Thoracic aorta (tissue), 2 donors: ENCODE results near the gene PARD6A. TPM values are rescaled to one million over a fixed set of nuclear protein-coding genes. Genes with fewer than 3 reads are reported as not detected.

ENCODE experiments used
- ATAC-seq: fragments of 150-250 bp; one replicate; pipeline ENCODE4 v1.8.0; 2017; ENCODE audit warnings: low read depth; ENCODE audit not compliant: insufficient number of reproducible peaks, low FRiP score
- DNase-seq: peaks from one replicate; pipeline ENCODE4 v3.0.0-alpha.2; 2020; ENCODE audit warnings: low spot score
- H3K27ac ChIP-seq, 2 donors: fragments of 200-600 bp; sonication (generic); 1 replicate in 1 of 2; 2 replicates in 1 of 2; pipeline ENCODE4 v1.5.1; 2016; ENCODE audit warnings: mild to moderate bottlenecking in 2 of 2, moderate library complexity in 2 of 2
- H3K27me3 ChIP-seq: fragments of 200-600 bp; sonication (generic); replicated peaks from 2 replicates; pipeline ENCODE4 v1.6.0; 2016; ENCODE audit warnings: mild to moderate bottlenecking; ENCODE audit not compliant: insufficient read depth
- H3K36me3 ChIP-seq: fragments of 200-600 bp; sonication (generic); one replicate; pipeline ENCODE4 v1.5.1; 2016
- H3K4me1 ChIP-seq, 2 donors: fragments of 200-600 bp; sonication (generic); 1 replicate in 1 of 2; 2 replicates in 1 of 2; pipeline versions ENCODE4 v1.5.1 to v1.6.0; 2016; ENCODE audit warnings: low read depth in 2 of 2, mild to moderate bottlenecking in 1 of 2; ENCODE audit not compliant: control insufficient read depth in 1 of 2
- H3K4me3 ChIP-seq: fragments of 200-600 bp; sonication (generic); 2 replicates; pipeline ENCODE4 v1.5.1; 2016; ENCODE audit warnings: mild to moderate bottlenecking
- H3K9me3 ChIP-seq: fragments of 200-600 bp; sonication (generic); 2 replicates; pipeline ENCODE4 v1.5.1; 2016
- CTCF ChIP-seq: fragments of 200-600 bp; sonication (generic); IDR thresholded peaks from one replicate; pipeline ENCODE4 v1.5.1; 2019; ENCODE audit warnings: antibody characterized with exemption
- total RNA-seq, 2 donors: library from RNA; depleted of rRNA; stranded (reverse); fragments of >200 nt; gene quantifications; one replicate each; pipeline versions ENCODE4 v1.1.0 to v1.2.3, GENCODE V29; 2016

PARD6A gene
- total RNA-seq, 2 donors from 2014 or later, result 5.7 to 10.7 TPM

GRCh38 chr16:67701420-67701819 is 40.7 kb downstream of the PARD6A start:
- H3K27me3 ChIP-seq, result no peaks in the 10 kb centered on the region
- no peaks in the 10 kb centered on the region for H3K9me3 ChIP-seq
- no peaks in the 10 kb centered on the region for H3K4me1 ChIP-seq
- H3K4me3 ChIP-seq, result no peak overlapping the region
- no peak overlapping the region for H3K27ac ChIP-seq
- no peak for TF ChIP-seq CTCF
- peaks cover 5% of the 10 kb centered on the region for H3K36me3 ChIP-seq
- DNase-seq (no peak), ATAC-seq (no peak)

GRCh38 chr16:67702130-67702529 is 41.4 kb downstream of the PARD6A start:
- ATAC-seq, result no peak
- TF ChIP-seq CTCF, result no peak
- peaks cover 5% of the 10 kb centered on the region for H3K36me3 ChIP-seq
- H3K4me3 ChIP-seq, result no peak overlapping the region
- no peaks in the 10 kb centered on the region for H3K27me3 ChIP-seq
- no peak for DNase-seq
- no peaks in the 10 kb centered on the region for H3K4me1 ChIP-seq
- no peaks in the 10 kb centered on the region for H3K9me3 ChIP-seq
- no peak overlapping the region for H3K27ac ChIP-seq

GRCh38 chr16:67703626-67704025 is 42.9 kb downstream of the PARD6A start:
- DNase-seq (no peak), ATAC-seq (no peak)
- Histone ChIP-seq H3K27ac (no peak overlapping the region), H3K36me3 (no peaks in the 10 kb centered on the region), H3K4me1 (no peaks in the 10 kb centered on the region), H3K27me3 (no peaks in the 10 kb centered on the region), H3K9me3 (no peaks in the 10 kb centered on the region), H3K4me3 (no peak overlapping the region)
- TF ChIP-seq CTCF, result no peak

GRCh38 chr16:67704110-67704509 is 43.4 kb downstream of the PARD6A start:
- no peaks in the 10 kb centered on the region for H3K4me1 ChIP-seq
- DNase-seq (no peak), ATAC-seq (no peak)
- no peak for TF ChIP-seq CTCF
- no peak overlapping the region for H3K27ac ChIP-seq
- no peaks in the 10 kb centered on the region for H3K27me3 ChIP-seq
- no peak overlapping the region for H3K4me3 ChIP-seq
- no peaks in the 10 kb centered on the region for H3K36me3 ChIP-seq
- no peaks in the 10 kb centered on the region for H3K9me3 ChIP-seq

- no peaks in the 10 kb centered on the region for H3K36me3 ChIP-seq
- no peak overlapping the region for H3K27ac ChIP-seq
- ATAC-seq (no peak), DNase-seq (no peak)
- no peak overlapping the region for H3K4me3 ChIP-seq
- no peaks in the 10 kb centered on the region for H3K27me3 ChIP-seq
- H3K9me3 ChIP-seq, result no peaks in the 10 kb centered on the region
- TF ChIP-seq CTCF, result no peak
- no peaks in the 10 kb centered on the region for H3K4me1 ChIP-seq
Measured at GRCh38 chr16:67707210-67707609, 46.5 kb downstream of the PARD6A start.
